IMR-90 (cell line): ENCODE measurements around the gene INPP4A. TPM values are rescaled to one million over a fixed set of nuclear protein-coding genes. Genes with fewer than 3 reads are reported as not detected.

Source experiments
- ATAC-seq: fragments of 200-7000 bp; cut with Tn5 transposase; 2 replicates; pipeline ENCODE4 v1.9.1; 2020; ENCODE audit warnings: low read depth, mild to moderate bottlenecking, moderate library complexity
- BruUV-seq: library from RNA; stranded (reverse); fragments of 400-500 nt; replicated peaks from 2 replicates; lab custom pipeline; 2021; lab: Mats Ljungman, UMichigan
- CTCF ChIA-PET: fragments of 300-600 bp; formaldehyde crosslinking; extraction: SDS; loops from one replicate; lab custom pipeline; 2021; ENCODE audit warnings: antibody characterized with exemption; lab: Yijun Ruan, JAX
- POLR2A ChIA-PET: fragments of 300-600 bp; sonication (Branson Sonifier 250); formaldehyde crosslinking; loops from one replicate; lab custom pipeline; 2022; ENCODE audit warnings: antibody characterized with exemption; ENCODE audit not compliant: unreplicated experiment; lab: Charles Lee
- DNase-seq: peaks from one replicate; pipeline ENCODE4 v3.0.0; 2013
- H2AFZ ChIP-seq: replicated peaks from 2 replicates; pipeline ENCODE3; 2013; ENCODE audit warnings: low read length, mild to moderate bottlenecking; ENCODE audit not compliant: poor library complexity
- H2AK5ac ChIP-seq: 2 replicates; pipeline ENCODE4 v1.6.1; 2013; ENCODE audit warnings: low read depth, low read length, inconsistent platforms
- H2AK9ac ChIP-seq: replicated peaks from 2 replicates; pipeline ENCODE3; 2013; ENCODE audit warnings: mild to moderate bottlenecking, low read depth, low read length, moderate library complexity; ENCODE audit not compliant: poor library complexity
- H2BK120ac ChIP-seq: 2 replicates; pipeline ENCODE4 v1.6.1; 2013; ENCODE audit warnings: low read depth, low read length, inconsistent platforms
- H2BK15ac ChIP-seq: 3 replicates; pipeline ENCODE4 v1.6.1; 2013; ENCODE audit warnings: low read depth, low read length, inconsistent platforms
- H2BK20ac ChIP-seq: 2 replicates; pipeline ENCODE4 v1.6.1; 2013; ENCODE audit warnings: low read depth, mild to moderate bottlenecking, inconsistent platforms, low read length, moderate library complexity
- H2BK5ac ChIP-seq: 2 replicates; pipeline ENCODE4 v1.6.1; 2013; ENCODE audit warnings: mild to moderate bottlenecking, low read depth, low read length, inconsistent platforms; ENCODE audit not compliant: poor library complexity, severe bottlenecking
- H3K14ac ChIP-seq: replicated peaks from 2 replicates; pipeline ENCODE4 v1.6.1; 2013; ENCODE audit warnings: low read depth, low read length, inconsistent platforms
- H3K18ac ChIP-seq: 2 replicates; pipeline ENCODE4 v1.6.1; 2013; ENCODE audit warnings: low read depth, low read length, control low read depth
- H3K23ac ChIP-seq: 2 replicates; pipeline ENCODE4 v1.6.1; 2013; ENCODE audit warnings: low read depth, low read length, inconsistent platforms
- H3K27ac ChIP-seq: 2 replicates; pipeline ENCODE4 v1.5.1; 2013; ENCODE audit warnings: mild to moderate bottlenecking, control low read depth, low read length; ENCODE audit not compliant: insufficient read depth
- H3K27me3 ChIP-seq: 2 replicates; pipeline ENCODE4 v1.6.1; 2013; ENCODE audit warnings: low read length; ENCODE audit not compliant: control insufficient read depth, insufficient read depth
- H3K36me3 ChIP-seq: 2 replicates; pipeline ENCODE4 v1.6.1; 2013; ENCODE audit warnings: low read length, mixed read lengths; ENCODE audit not compliant: control insufficient read depth, insufficient read depth
- H3K4ac ChIP-seq: 2 replicates; pipeline ENCODE4 v1.6.1; 2013; ENCODE audit warnings: low read depth, low read length, inconsistent platforms
- H3K4me1 ChIP-seq: 2 replicates; pipeline ENCODE4 v1.6.1; 2013; ENCODE audit warnings: low read length, mixed read lengths; ENCODE audit not compliant: control insufficient read depth, insufficient read depth
- H3K4me2 ChIP-seq: 2 replicates; pipeline ENCODE4 v1.6.1; 2013; ENCODE audit warnings: low read depth, mild to moderate bottlenecking, control low read depth, low read length, moderate library complexity
- H3K4me3 ChIP-seq: 2 replicates; pipeline ENCODE4 v1.5.1; 2013; ENCODE audit warnings: low read depth, mild to moderate bottlenecking, control low read depth, low read length, moderate library complexity; ENCODE audit not compliant: insufficient read depth
- H3K56ac ChIP-seq: 2 replicates; pipeline ENCODE4 v1.6.1; 2013; ENCODE audit warnings: low read length, inconsistent platforms; ENCODE audit not compliant: insufficient read depth; ENCODE audit errors: extremely low read depth
- H3K79me1 ChIP-seq, 2 experiments: 2 replicates each; pipeline ENCODE4 v1.6.1; 2013; ENCODE audit warnings: low read length in 2 of 2, inconsistent platforms in 1 of 2, low read depth in 1 of 2
- H3K9ac ChIP-seq: 2 replicates; pipeline ENCODE4 v1.6.1; 2013; ENCODE audit warnings: low read depth, low read length, control low read depth
- H3K9me1 ChIP-seq: 2 replicates; pipeline ENCODE4 v1.6.1; 2013; ENCODE audit warnings: low read length, inconsistent platforms; ENCODE audit not compliant: insufficient read depth
- H3K9me3 ChIP-seq: 2 replicates; pipeline ENCODE4 v1.6.1; 2013; ENCODE audit warnings: low read length; ENCODE audit not compliant: control insufficient read depth, insufficient read depth
- H4K20me1 ChIP-seq: 2 replicates; pipeline ENCODE4 v1.6.1; 2013; ENCODE audit warnings: low read length, inconsistent platforms; ENCODE audit not compliant: insufficient read depth
- H4K5ac ChIP-seq: 2 replicates; pipeline ENCODE4 v1.6.1; 2013; ENCODE audit warnings: mild to moderate bottlenecking, low read depth, low read length, control low read depth
- H4K8ac ChIP-seq, 2 experiments: 2 replicates each; pipeline ENCODE4 v1.6.1; 2013; ENCODE audit warnings: low read depth in 2 of 2, low read length in 2 of 2, control low read depth in 1 of 2, inconsistent platforms in 1 of 2
- H4K91ac ChIP-seq: 2 replicates; pipeline ENCODE4 v1.6.1; 2013; ENCODE audit warnings: low read depth, low read length, inconsistent platforms; ENCODE audit not compliant: insufficient read depth
- CEBPB ChIP-seq: IDR thresholded peaks from 2 replicates; pipeline ENCODE4 v1.6.1; 2012; ENCODE audit warnings: low read depth, low read length, improper control_type of control experiment
- MAZ ChIP-seq: IDR thresholded peaks from 2 replicates; pipeline ENCODE4 v1.6.1; 2012; ENCODE audit warnings: low read depth, mild to moderate bottlenecking, low read length, improper control_type of control experiment, moderate library complexity, borderline replicate concordance
- WGBS, 2 experiments: methylation state at CpG; one replicate each; pipeline versions ENCODE4 v1.1.5 to v1.1.7; 2013; ENCODE audit warnings: missing lambda C conversion rate in 2 of 2; ENCODE audit not compliant: insufficient read length in 1 of 2; ENCODE audit errors: extremely low coverage in 2 of 2; 5-methylcytosine and 5-hydroxymethylcytosine counted together
- dilution Hi-C: fragments of 300-500 bp; cut with HindIII; formaldehyde crosslinking; loops from one replicate; pipeline ENCODE4 v1.14.3; 2018; ENCODE audit warnings: low sequenced_read_pairs; ENCODE audit not compliant: unreplicated experiment
- in situ Hi-C: fragments of 300-500 bp; cut with MboI; formaldehyde crosslinking; loops from 3 replicates; pipeline ENCODE4 v1.14.3; 2019; ENCODE audit warnings: low sequenced_read_pairs, inconsistent platforms, mixed read lengths
- intact Hi-C: fragments of 100-400 bp; cut with micrococcal nuclease; formaldehyde crosslinking; loops from 2 replicates; pipeline ENCODE4 v1.10.0; 2022
- polyA plus RNA-seq, 3 experiments: library from polyadenylated mRNA; depleted of rRNA; stranded (reverse); fragments of >200 nt; gene quantifications; 2 replicates each; pipeline ENCODE4 v1.2.3, GENCODE V29; 2012; ENCODE audit warnings: low replicate concordance in 1 of 3
- total RNA-seq: library from RNA; depleted of rRNA; stranded (reverse); fragments of >200 nt; gene quantifications from 2 replicates; pipeline ENCODE4 v1.2.3, GENCODE V29; 2012

Gene INPP4A
- total and polyA plus RNA-seq, 2 of the 4 experiments (the other 2 are of a cell fraction): 14.5 to 27.1 TPM

GRCh38 chr2:98514096-98514639, 69.5 kb downstream of the INPP4A start:
- BruUV-seq: no TSS peak
- Histone ChIP-seq H3K27me3 (no peaks in the 10 kb centered on the region), H2BK5ac (no peak overlapping the region), H2AFZ (no peak overlapping the region), H3K4me1 (peaks cover 6% of the 10 kb centered on the region; the same call in 1 of the 2 replicates), H2BK15ac (no peak overlapping the region), H3K4me3 (no peak overlapping the region), H3K9me3 (no peaks in the 10 kb centered on the region), H3K4me2 (no peak overlapping the region), H2BK120ac (no peak overlapping the region), H3K36me3 (no peaks in the 10 kb centered on the region), H3K4ac (no peak overlapping the region), H4K91ac (no peak overlapping the region), H2AK9ac (no peak overlapping the region), H4K20me1 (peaks cover 2% of the 10 kb centered on the region; the same call in 1 of the 2 replicates), H4K8ac (no peak overlapping the region), H3K14ac (no peak overlapping the region), H3K23ac (no peak overlapping the region), H3K56ac (no peak overlapping the region), H3K79me1 (peaks cover 12 to 61% of the 10 kb centered on the region in 2 experiments), H4K5ac (no peak overlapping the region; the same call in 1 of the 2 replicates), H2AK5ac (no peak overlapping the region), H3K9me1 (peaks cover 6% of the 10 kb centered on the region; the same call in 1 of the 2 replicates), H2BK20ac (no peak overlapping the region), H3K27ac (no peak overlapping the region), H3K18ac (no peak overlapping the region), H3K9ac (no peak overlapping the region)
- no peak for TF ChIP-seq MAZ
- 0 out of 2 replicates have a peak, but pooled peaks have one; percentile 51 for TF ChIP-seq CEBPB
- in situ Hi-C loops: no loop called here
- ATAC-seq (no peak), DNase-seq (no peak)
- intact Hi-C loops: no loop called here
- ChIA-PET CTCF (no interaction called here), POLR2A (no interaction called here)
- WGBS, 2 experiments: no CpG with 5 or more reads among the region's 5 CpGs
- dilution Hi-C loops: no loop called here
